ENCODE results near the gene GPSM1. TPM values are rescaled to one million over a fixed set of nuclear protein-coding genes. Genes with fewer than 3 reads are reported as not detected.
A peak's percentile ranks its signal among the peaks of the same experiment; 100 is the strongest.

The GPSM1 gene
- total RNA-seq, 1 donor: 54.8 TPM

- TF ChIP-seq CTCF (IDR thresholded peaks at IDR 0.05; ENCODE audit: insufficient read depth, low read depth, low read length): no peak
- no peak overlapping the region for H3K4me3 ChIP-seq (ENCODE audit: low read depth, low read length)
- no peak for DNase-seq (ENCODE audit: low read depth)
These were observed 30.7 kb downstream of the GPSM1 start for GRCh38 chr9:136358016-136358415.

GRCh38 chr9:136358888-136359287 is 31.5 kb downstream of the GPSM1 start:
- H3K4me3 ChIP-seq (ENCODE audit: low read depth, low read length): no peak overlapping the region
- no peak for TF ChIP-seq CTCF (IDR thresholded peaks at IDR 0.05; ENCODE audit: insufficient read depth, low read depth, low read length)
- DNase-seq (ENCODE audit: low read depth): no peak

- DNase-seq (ENCODE audit: low read depth): no peak
- no peak for TF ChIP-seq CTCF (IDR thresholded peaks at IDR 0.05; ENCODE audit: insufficient read depth, low read depth, low read length)
- H3K4me3 ChIP-seq (ENCODE audit: low read depth, low read length): no peak overlapping the region
These were observed 32.7 kb downstream of the GPSM1 start for GRCh38 chr9:136359774-136360718.

- TF ChIP-seq CTCF (IDR thresholded peaks at IDR 0.05; ENCODE audit: insufficient read depth, low read depth, low read length): no peak
- DNase-seq (ENCODE audit: low read depth): peak; percentile 60
- no peak overlapping the region for H3K4me3 ChIP-seq (ENCODE audit: low read depth, low read length)
These were observed 33.9 kb downstream of the GPSM1 start for GRCh38 chr9:136361047-136361753.

- peak; percentile 69 for DNase-seq (ENCODE audit: low read depth)
- no peak overlapping the region for H3K4me3 ChIP-seq (ENCODE audit: low read depth, low read length)
- TF ChIP-seq CTCF (IDR thresholded peaks at IDR 0.05; ENCODE audit: insufficient read depth, low read depth, low read length): no peak
These were observed 34.6 kb downstream of the GPSM1 start for GRCh38 chr9:136361754-136362449.

GRCh38 chr9:136362450-136362784 is 35.1 kb downstream of the GPSM1 start:
- H3K4me3 ChIP-seq (ENCODE audit: low read depth, low read length): peak overlapping the region; percentile 27
- DNase-seq (ENCODE audit: low read depth): no peak
- no peak for TF ChIP-seq CTCF (IDR thresholded peaks at IDR 0.05; ENCODE audit: insufficient read depth, low read depth, low read length)
